ENCODE data around the gene LPP. TPM values are rescaled to one million over a fixed set of nuclear protein-coding genes. Genes with fewer than 3 reads are reported as not detected.

The LPP gene
- total and polyA plus RNA-seq, 8 donors = 23.1 to 220 (median 26.7) TPM

DNA sequence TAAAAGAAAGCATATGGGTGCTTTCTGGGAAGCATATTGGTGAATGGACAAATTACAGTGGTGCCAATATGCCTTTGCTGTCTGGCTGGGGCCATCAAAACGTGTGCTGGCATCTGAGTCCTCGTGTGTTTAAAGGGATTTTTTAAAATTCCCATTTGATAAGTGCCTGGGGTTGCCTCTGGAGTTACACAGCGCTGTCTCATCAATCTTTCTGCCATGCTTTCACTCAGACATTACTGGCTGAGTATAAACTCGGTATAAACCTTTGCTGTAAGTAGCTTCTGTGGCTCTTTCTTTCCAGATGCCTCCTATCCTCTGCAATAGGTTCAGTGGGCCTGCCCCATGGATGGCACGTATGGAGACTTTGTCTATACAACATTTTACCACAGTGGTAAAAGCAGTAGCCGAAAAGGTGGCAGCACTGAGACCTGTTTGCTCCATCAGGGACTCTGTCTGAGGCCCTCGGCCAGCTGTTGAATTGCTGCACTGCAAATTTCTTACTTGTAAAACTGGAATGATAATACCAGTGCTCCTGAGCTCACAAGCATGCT is 195.5 kb downstream of the LPP start:
- peak in 1 of 4 donors; percentile 13 for DNase-seq
- no peaks in the 10 kb centered on the region for H3K36me3 ChIP-seq
- no peak overlapping the region for H3K27ac ChIP-seq
- TF ChIP-seq, protein P1, sequence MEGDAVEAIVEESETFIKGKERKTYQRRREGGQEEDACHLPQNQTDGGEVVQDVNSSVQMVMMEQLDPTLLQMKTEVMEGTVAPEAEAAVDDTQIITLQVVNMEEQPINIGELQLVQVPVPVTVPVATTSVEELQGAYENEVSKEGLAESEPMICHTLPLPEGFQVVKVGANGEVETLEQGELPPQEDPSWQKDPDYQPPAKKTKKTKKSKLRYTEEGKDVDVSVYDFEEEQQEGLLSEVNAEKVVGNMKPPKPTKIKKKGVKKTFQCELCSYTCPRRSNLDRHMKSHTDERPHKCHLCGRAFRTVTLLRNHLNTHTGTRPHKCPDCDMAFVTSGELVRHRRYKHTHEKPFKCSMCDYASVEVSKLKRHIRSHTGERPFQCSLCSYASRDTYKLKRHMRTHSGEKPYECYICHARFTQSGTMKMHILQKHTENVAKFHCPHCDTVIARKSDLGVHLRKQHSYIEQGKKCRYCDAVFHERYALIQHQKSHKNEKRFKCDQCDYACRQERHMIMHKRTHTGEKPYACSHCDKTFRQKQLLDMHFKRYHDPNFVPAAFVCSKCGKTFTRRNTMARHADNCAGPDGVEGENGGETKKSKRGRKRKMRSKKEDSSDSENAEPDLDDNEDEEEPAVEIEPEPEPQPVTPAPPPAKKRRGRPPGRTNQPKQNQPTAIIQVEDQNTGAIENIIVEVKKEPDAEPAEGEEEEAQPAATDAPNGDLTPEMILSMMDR (IDR thresholded peaks at IDR 0.05) = no peak
- peak; percentile 7 for ATAC-seq
- H3K9me3 ChIP-seq = no peaks in the 10 kb centered on the region
- intact Hi-C loops (cut with DNase I) = no loop called here
- H3K4me1 ChIP-seq = peaks cover 8 to 26% of the 10 kb centered on the region in 2 donors
- no peaks in the 10 kb centered on the region for H3K27me3 ChIP-seq
- H3K4me3 ChIP-seq = no peak overlapping the region

DNA sequence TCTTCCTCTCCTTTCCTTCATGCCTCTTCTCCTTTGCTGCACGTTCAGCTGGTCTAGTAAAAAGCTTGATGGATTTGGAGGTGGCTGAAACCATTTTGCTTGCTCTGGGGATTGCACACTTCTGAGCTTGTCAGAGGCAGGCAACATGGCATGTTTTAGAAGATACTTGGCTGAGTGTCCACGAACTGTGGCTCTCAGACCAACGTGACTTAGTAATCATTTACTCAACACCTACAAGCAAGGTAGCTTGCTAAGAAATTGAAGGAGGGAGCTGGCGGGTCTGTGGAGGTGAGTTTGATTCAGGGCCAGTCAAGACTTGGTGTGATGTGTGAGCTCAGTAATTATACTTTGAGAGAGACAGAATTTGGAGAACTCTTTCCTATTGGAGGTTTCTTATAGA is 196.0 kb downstream of the LPP start:
- Histone ChIP-seq H3K9me3 (no peaks in the 10 kb centered on the region), H3K4me1 (peaks cover 8 to 26% of the 10 kb centered on the region in 2 donors), H3K27me3 (no peaks in the 10 kb centered on the region), H3K27ac (no peak overlapping the region), H3K4me3 (no peak overlapping the region), H3K36me3 (no peaks in the 10 kb centered on the region)
- TF ChIP-seq, protein P1 (IDR thresholded peaks at IDR 0.05) = no peak
- peak; percentile 51 for ATAC-seq
- intact Hi-C loops (cut with DNase I) = no loop called here
- DNase-seq = no peak

DNA sequence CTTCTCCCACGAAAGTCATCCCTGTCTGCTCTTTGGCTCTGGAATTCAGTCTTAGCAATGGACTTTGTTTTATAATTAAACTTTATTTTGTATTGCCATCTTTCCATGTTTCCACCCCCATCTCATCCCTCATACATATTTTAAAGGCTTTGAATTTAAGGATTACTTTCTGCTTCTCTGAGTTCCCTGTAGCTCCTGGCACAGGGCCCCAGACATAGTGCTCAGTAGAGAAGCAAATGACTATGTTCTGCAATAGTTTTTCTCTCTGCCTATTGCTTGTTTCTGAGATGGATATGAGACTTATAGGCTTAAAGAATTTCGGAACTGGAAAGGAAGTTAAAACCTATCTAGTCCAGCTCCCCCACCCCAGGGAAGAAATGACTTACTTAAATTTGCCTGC is 197.0 kb downstream of the LPP start:
- H3K27me3 ChIP-seq = no peaks in the 10 kb centered on the region
- intact Hi-C loops (cut with DNase I) = no loop called here
- H3K9me3 ChIP-seq = no peaks in the 10 kb centered on the region
- H3K4me1 ChIP-seq = peaks cover 8 to 20% of the 10 kb centered on the region in 2 donors
- TF ChIP-seq, protein P1 (IDR thresholded peaks at IDR 0.05) = no peak
- no peak overlapping the region for H3K4me3 ChIP-seq
- DNase-seq = no peak
- H3K36me3 ChIP-seq = no peaks in the 10 kb centered on the region
- H3K27ac ChIP-seq = no peak overlapping the region
- no peak for ATAC-seq

DNA sequence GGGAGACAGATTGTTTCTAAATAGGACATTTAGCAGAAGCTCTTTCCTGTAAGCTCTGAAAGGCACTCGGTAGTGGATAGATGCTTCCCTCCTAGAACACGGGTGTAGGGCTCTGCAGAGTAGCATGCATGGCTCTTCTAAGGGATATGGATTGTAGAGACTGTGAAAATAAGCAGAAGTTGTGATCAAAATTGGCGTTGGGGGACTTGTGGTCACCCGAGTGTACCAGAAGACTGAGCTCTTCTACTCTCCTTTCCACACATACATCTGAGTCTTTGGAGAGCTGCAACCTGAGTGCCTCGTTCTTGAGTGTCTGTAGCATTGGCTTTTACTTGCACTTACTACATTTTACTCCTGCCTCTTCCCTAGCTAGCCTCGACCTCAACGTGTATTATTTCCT is 197.7 kb downstream of the LPP start:
- Histone ChIP-seq H3K27me3 (no peaks in the 10 kb centered on the region), H3K4me1 (peaks cover 8 to 20% of the 10 kb centered on the region in 2 donors)

DNA sequence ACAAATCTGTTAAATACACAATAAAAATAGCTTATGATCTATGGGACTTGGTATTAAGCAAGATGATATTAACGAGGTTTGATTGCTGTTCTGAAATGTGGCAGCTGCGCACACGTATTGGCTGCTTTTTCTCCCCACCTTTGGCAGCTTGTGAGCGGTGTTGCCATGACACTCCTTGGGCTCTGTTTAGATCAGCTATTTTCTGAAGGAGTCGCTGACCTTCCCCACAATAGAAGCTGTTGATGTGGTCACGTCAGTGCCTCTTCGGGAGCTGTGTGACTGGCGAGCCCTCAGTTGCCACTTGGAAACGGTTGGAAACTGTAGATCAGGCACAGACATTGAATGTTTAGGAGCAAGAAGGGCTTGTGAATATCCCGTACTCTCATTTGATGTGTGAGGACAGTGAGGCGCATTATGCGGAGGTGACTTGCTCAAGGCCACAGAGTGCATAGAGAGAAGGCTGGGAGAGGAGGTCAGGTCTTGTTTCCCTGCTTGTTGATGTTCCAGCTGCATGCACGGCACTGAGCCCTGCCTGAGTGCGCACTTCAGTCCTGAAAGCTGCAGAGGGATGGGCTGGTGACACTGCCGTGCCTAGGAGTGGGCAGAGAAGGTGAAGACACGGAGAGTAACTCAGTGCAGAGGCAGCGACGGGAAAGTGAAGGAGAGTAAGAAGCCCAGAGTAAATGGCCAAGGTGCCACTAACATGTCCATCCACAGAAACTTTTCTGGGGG is 198.4 kb downstream of the LPP start:
- Histone ChIP-seq H3K4me3 (no peak overlapping the region), H3K27me3 (no peaks in the 10 kb centered on the region), H3K27ac (no peak overlapping the region), H3K4me1 (peaks cover 8 to 20% of the 10 kb centered on the region in 2 donors), H3K36me3 (no peaks in the 10 kb centered on the region), H3K9me3 (no peaks in the 10 kb centered on the region)
- no peak for DNase-seq
- no peak for ATAC-seq
- intact Hi-C loops (cut with DNase I) = no loop called here
- TF ChIP-seq, protein P1 (IDR thresholded peaks at IDR 0.05) = no peak

More for the DNA sequence above, 197.7 kb downstream of the LPP start:
- Histone ChIP-seq H3K9me3 (no peaks in the 10 kb centered on the region), H3K36me3 (no peaks in the 10 kb centered on the region), H3K4me3 (no peak overlapping the region), H3K27ac (no peak overlapping the region)
- TF ChIP-seq, protein P1 (IDR thresholded peaks at IDR 0.05) = no peak
- DNase-seq (no peak), ATAC-seq (no peak)
- intact Hi-C loops (cut with DNase I) = no loop called here

Measured in left lung (tissue), 10 donors.